PC-3 (cell line): Measurements from ENCODE around the gene NEUROG1. TPM values are rescaled to one million over a fixed set of nuclear protein-coding genes. Genes with fewer than 3 reads are reported as not detected.

Experiments
- ATAC-seq: fragments of 200-7000 bp; cut with Tn5 transposase; 2 replicates; pipeline ENCODE4 v1.9.1; 2020; ENCODE audit warnings: mild to moderate bottlenecking, moderate library complexity
- BruUV-seq: library from RNA; stranded (reverse); fragments of 400-500 nt; replicated peaks from 2 replicates; lab custom pipeline; 2021; lab: Mats Ljungman, UMichigan
- CTCF ChIA-PET: fragments of 300-600 bp; sonication (Branson Sonifier 250); formaldehyde crosslinking; loops from one replicate; lab custom pipeline; 2022; ENCODE audit warnings: antibody characterized with exemption; lab: Charles Lee
- POLR2A ChIA-PET: fragments of 300-600 bp; sonication (Branson Sonifier 250); formaldehyde crosslinking; loops from one replicate; lab custom pipeline; 2022; ENCODE audit warnings: antibody characterized with exemption; ENCODE audit not compliant: unreplicated experiment; lab: Charles Lee
- DNase-seq: peaks from one replicate; pipeline ENCODE4 v3.0.0-alpha.2; 2015
- H2AFZ ChIP-seq: fragments of 300-600 bp; sonication (generic); 2 replicates; pipeline ENCODE4 v1.6.0; 2016; ENCODE audit warnings: antibody characterized with exemption, low read length
- H3F3A ChIP-seq: fragments of 300-600 bp; sonication (generic); one replicate; pipeline ENCODE4 v1.6.0; 2017; ENCODE audit warnings: antibody characterized with exemption, low read length, control low read depth, mild to moderate bottlenecking; ENCODE audit not compliant: unreplicated experiment
- H3K27ac ChIP-seq: fragments of 300-600 bp; sonication (generic); 2 replicates; pipeline ENCODE4 v1.5.1; 2016; ENCODE audit warnings: mild to moderate bottlenecking, low read length
- H3K27me3 ChIP-seq: fragments of 300-600 bp; sonication (generic); 2 replicates; pipeline ENCODE4 v1.6.1; 2016; ENCODE audit warnings: low read length, mixed read lengths
- H3K36me3 ChIP-seq: fragments of 300-600 bp; sonication (generic); 2 replicates; pipeline ENCODE4 v1.6.1; 2016; ENCODE audit warnings: low read depth, mixed run types, low read length, mixed read lengths
- H3K4me1 ChIP-seq: fragments of 300-600 bp; sonication (generic); 2 replicates; pipeline ENCODE4 v1.5.1; 2016; ENCODE audit warnings: low read length; ENCODE audit not compliant: insufficient read depth
- H3K4me2 ChIP-seq: fragments of 300-600 bp; sonication (generic); 2 replicates; pipeline ENCODE4 v1.6.0; 2016; ENCODE audit warnings: low read length
- H3K4me3 ChIP-seq: fragments of 300-600 bp; sonication (generic); 2 replicates; pipeline ENCODE4 v1.5.1; 2016; ENCODE audit warnings: mild to moderate bottlenecking, low read length, mixed read lengths
- H3K79me2 ChIP-seq: fragments of 300-600 bp; sonication (generic); 2 replicates; pipeline ENCODE4 v1.6.1; 2017; ENCODE audit warnings: low read length, mixed read lengths
- H3K9ac ChIP-seq: fragments of 300-600 bp; sonication (generic); 2 replicates; pipeline ENCODE4 v1.6.0; 2016; ENCODE audit warnings: mild to moderate bottlenecking, low read length
- H3K9me2 ChIP-seq: fragments of 300-600 bp; sonication (generic); replicated peaks from 2 replicates; pipeline ENCODE4 v1.6.1; 2016; ENCODE audit warnings: mixed run types, low read length, mixed read lengths
- H3K9me3 ChIP-seq: fragments of 300-600 bp; sonication (generic); 2 replicates; pipeline ENCODE4 v1.6.1; 2016; ENCODE audit warnings: low read length, mixed read lengths
- H4K20me1 ChIP-seq: fragments of 300-600 bp; sonication (generic); 2 replicates; pipeline ENCODE4 v1.6.1; 2016; ENCODE audit warnings: low read length, mixed read lengths
- CTCF ChIP-seq: fragments of 300-600 bp; sonication (generic); conservative IDR thresholded peaks from 2 replicates; pipeline ENCODE4 v1.5.1; 2017; ENCODE audit warnings: antibody characterized with exemption, low read depth, mild to moderate bottlenecking, low read length
- EZH2 ChIP-seq: fragments of 300-600 bp; sonication (generic); IDR thresholded peaks from one replicate; pipeline ENCODE4 v1.6.1; 2017; ENCODE audit warnings: antibody characterized with exemption, mild to moderate bottlenecking, low read length; ENCODE audit not compliant: unreplicated experiment
- EZH2phosphoT487 ChIP-seq: fragments of 300-600 bp; sonication (generic); IDR thresholded peaks from 2 replicates; pipeline ENCODE4 v1.6.1; 2018; ENCODE audit warnings: mild to moderate bottlenecking, antibody characterized with exemption, low read length, borderline replicate concordance
- intact Hi-C: fragments of 100-400 bp; cut with micrococcal nuclease; formaldehyde crosslinking; loops from 2 replicates; pipeline ENCODE4 v1.9.0; 2023
- total RNA-seq: library from RNA; depleted of rRNA; stranded (reverse); fragments of >200 nt; gene quantifications from 2 replicates; pipeline ENCODE4 v1.2.3, GENCODE V29; 2014

NEUROG1 gene
- total RNA-seq, 1 experiment from 2014 or later: not detected

- Histone ChIP-seq H3K9me3 (no peaks in the 10 kb centered on the region), H4K20me1 (no peaks in the 10 kb centered on the region), H3K27me3 (no peaks in the 10 kb centered on the region), H3K36me3 (no peaks in the 10 kb centered on the region), H3K9ac (no peak overlapping the region), H3K4me2 (no peak overlapping the region), H3K79me2 (no peaks in the 10 kb centered on the region), H3K27ac (no peak overlapping the region), H3F3A (no peaks in the 10 kb centered on the region), H2AFZ (no peak overlapping the region), H3K9me2 (no peaks in the 10 kb centered on the region), H3K4me1 (peaks cover 24% of the 10 kb centered on the region), H3K4me3 (no peak overlapping the region)
- TF ChIP-seq EZH2 (no peak), EZH2phosphoT487 (no peak), CTCF (no peak)
- no peak for DNase-seq
- ChIA-PET POLR2A (no interaction called here), CTCF (no interaction called here)
- intact Hi-C loops: no loop called here
- BruUV-seq: no TSS peak
- no peak for ATAC-seq
Measured at GRCh38 chr5:135502836-135503520, 32.8 kb downstream of the NEUROG1 start.

- POLR2A ChIA-PET: no interaction called here
- no peaks in the 10 kb centered on the region for H4K20me1 ChIP-seq
- TF ChIP-seq EZH2: no peak
- no peak for TF ChIP-seq EZH2phosphoT487
- TF ChIP-seq CTCF: no peak
Measured at GRCh38 chr5:135501965-135502364, 33.8 kb downstream of the NEUROG1 start.

GRCh38 chr5:135498637-135498995 is 37.1 kb downstream of the NEUROG1 start:
- DNase-seq: peak; percentile 49
- H3K9me3 ChIP-seq: no peaks in the 10 kb centered on the region
- intact Hi-C loops: no loop called here
- no peaks in the 10 kb centered on the region for H3K36me3 ChIP-seq
- H3K27ac ChIP-seq: no peak overlapping the region
- no peaks in the 10 kb centered on the region for H4K20me1 ChIP-seq
- no peaks in the 10 kb centered on the region for H3K79me2 ChIP-seq
- H3K4me2 ChIP-seq: no peak overlapping the region
- H3K9me2 ChIP-seq: no peaks in the 10 kb centered on the region
- no peak for ATAC-seq
- no peaks in the 10 kb centered on the region for H3K27me3 ChIP-seq
- H3K4me3 ChIP-seq: no peak overlapping the region
- TF ChIP-seq CTCF (no peak), EZH2 (no peak), EZH2phosphoT487 (no peak)
- peaks cover 28% of the 10 kb centered on the region for H3K4me1 ChIP-seq
- H2AFZ ChIP-seq: no peak overlapping the region
- CTCF ChIA-PET: no interaction called here
- no peaks in the 10 kb centered on the region for H3F3A ChIP-seq
- no peak overlapping the region for H3K9ac ChIP-seq
- BruUV-seq: no TSS peak
- POLR2A ChIA-PET: no interaction called here

More at GRCh38 chr5:135501965-135502364, 33.8 kb downstream of the NEUROG1 start:
- ATAC-seq (no peak), DNase-seq (no peak)
- BruUV-seq: no TSS peak
- H3K36me3 ChIP-seq: no peaks in the 10 kb centered on the region
- intact Hi-C loops: no loop called here
- H3K4me2 ChIP-seq: no peak overlapping the region
- no peaks in the 10 kb centered on the region for H3K27me3 ChIP-seq
- H3K9me3 ChIP-seq: no peaks in the 10 kb centered on the region
- no peak overlapping the region for H3K9ac ChIP-seq
- no peak overlapping the region for H2AFZ ChIP-seq
- H3K79me2 ChIP-seq: no peaks in the 10 kb centered on the region
- no peak overlapping the region for H3K4me3 ChIP-seq
- H3K9me2 ChIP-seq: no peaks in the 10 kb centered on the region
- H3F3A ChIP-seq: no peaks in the 10 kb centered on the region
- peaks cover 29% of the 10 kb centered on the region for H3K4me1 ChIP-seq
- H3K27ac ChIP-seq: no peak overlapping the region
- CTCF ChIA-PET: no interaction called here
